CD4-positive, CD25-positive, alpha-beta regulatory T cell (primary cell): ENCODE data around the gene TTI1. TPM values are rescaled to one million over a fixed set of nuclear protein-coding genes. Genes with fewer than 3 reads are reported as not detected.

Experiments used
- ATAC-seq, 2 donors: fragments of 150-1000 bp; cut with Tn5 transposase; one replicate each; pipeline ENCODE4 v1.10.0; 2021; ENCODE audit warnings: low read depth in 2 of 2, moderate number of reproducible peaks in 2 of 2, moderate library complexity in 1 of 2
- DNase-seq, 3 donors: peaks; one replicate each; pipeline versions ENCODE4 v3.0.0 to v3.0.0-alpha.2; 2012 to 2022; ENCODE audit warnings: mixed read lengths in 1 of 3
- H3K27ac ChIP-seq: one replicate; pipeline ENCODE4 v1.7.0; 2013; ENCODE audit warnings: mild to moderate bottlenecking, low read length; ENCODE audit not compliant: insufficient read depth, poor library complexity, severe bottlenecking
- H3K27me3 ChIP-seq: one replicate; pipeline ENCODE4 v1.7.0; 2013; ENCODE audit warnings: low read length; ENCODE audit not compliant: control insufficient read depth, insufficient read depth
- H3K36me3 ChIP-seq: one replicate; pipeline ENCODE4 v1.7.0; 2013; ENCODE audit warnings: mild to moderate bottlenecking, low read length, moderate library complexity; ENCODE audit not compliant: control insufficient read depth, insufficient read depth
- H3K4me1 ChIP-seq: 2 replicates; pipeline ENCODE4 v1.7.0; 2013; ENCODE audit warnings: mild to moderate bottlenecking, low read length; ENCODE audit not compliant: insufficient read depth, control insufficient read depth, poor library complexity, severe bottlenecking
- H3K4me3 ChIP-seq: one replicate; pipeline ENCODE4 v1.7.0; 2013; ENCODE audit warnings: low read depth, mild to moderate bottlenecking, low read length, moderate library complexity
- H3K9me3 ChIP-seq, 2 experiments: 1 replicate in 1 of 2; 2 replicates in 1 of 2; pipeline ENCODE4 v1.7.0; 2013; ENCODE audit warnings: low read length in 2 of 2, mild to moderate bottlenecking in 1 of 2, moderate library complexity in 1 of 2; ENCODE audit not compliant: control insufficient read depth in 2 of 2
- H3K27ac Mint-ChIP-seq, 3 donors: one replicate each; pipeline ENCODE4 v1.8.0; 2020 to 2022; ENCODE audit warnings: mild to moderate bottlenecking in 3 of 3, mixed read lengths in 3 of 3, moderate library complexity in 2 of 3
- H3K27me3 Mint-ChIP-seq: one replicate; pipeline ENCODE4 v1.8.0; 2022; ENCODE audit warnings: mild to moderate bottlenecking, mixed read lengths
- H3K36me3 Mint-ChIP-seq: one replicate; pipeline ENCODE4 v1.8.0; 2020; ENCODE audit warnings: mixed read lengths
- H3K4me1 Mint-ChIP-seq, 4 donors: one replicate each; pipeline ENCODE4 v1.8.0; 2020 to 2022; ENCODE audit warnings: mixed read lengths in 4 of 4, mild to moderate bottlenecking in 1 of 4
- H3K4me3 Mint-ChIP-seq, 4 donors: one replicate each; pipeline ENCODE4 v1.8.0; 2020 to 2022; ENCODE audit warnings: mild to moderate bottlenecking in 4 of 4, mixed read lengths in 4 of 4, moderate library complexity in 3 of 4
- H3K9me3 Mint-ChIP-seq, 7 donors: one replicate each; pipeline ENCODE4 v1.8.0; 2020 to 2022; ENCODE audit warnings: mixed read lengths in 7 of 7, mild to moderate bottlenecking in 3 of 7, moderate library complexity in 2 of 7
- polyA plus RNA-seq, 4 donors: library from polyadenylated mRNA; unstranded; fragments of 300-500 nt; fragmentation: Illumina TruSeq; gene quantifications; one replicate each; pipeline ENCODE4 v1.2.3, GENCODE V29; 2021
- total RNA-seq: library from RNA; stranded (reverse); gene quantifications from one replicate; pipeline ENCODE4 v1.2.3, GENCODE V29; 2022

The TTI1 gene
- total and polyA plus RNA-seq, 5 donors from 2014 or later, result 15.2 to 21.2 (median 16.3) TPM

DNA sequence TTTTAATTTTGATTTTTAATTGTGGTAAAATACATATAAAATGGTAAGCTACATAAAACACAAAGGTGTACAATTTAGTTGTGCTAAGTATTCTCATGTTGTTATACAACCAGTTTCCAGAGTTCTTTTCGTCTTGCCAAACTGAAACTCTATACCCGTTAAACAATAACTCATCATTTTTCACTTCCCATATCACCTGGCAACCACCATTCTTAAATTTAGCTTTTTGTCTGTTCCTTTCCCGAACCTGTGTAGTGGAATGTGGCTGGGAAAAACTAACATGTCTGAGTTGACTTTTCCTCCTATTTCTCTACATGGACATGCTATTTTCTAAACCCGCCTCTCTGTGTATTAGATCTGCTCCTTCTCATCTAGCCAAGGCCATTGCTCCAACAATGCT is 27.9 kb upstream of the TTI1 start:
- Histone ChIP-seq H3K36me3 (peaks cover 85% of the 10 kb centered on the region), H3K4me1 (peaks cover 7% of the 10 kb centered on the region), H3K4me3 (no peak overlapping the region), H3K9me3 (no peaks in the 10 kb centered on the region), H3K27ac (no peak overlapping the region), H3K27me3 (no peaks in the 10 kb centered on the region)
- ATAC-seq (no peak), DNase-seq (no peak)
- Mint-ChIP-seq H3K27me3 (no peaks in the 10 kb centered on the region), H3K4me1 (peaks cover 9 to 14% (median 11%) of the 10 kb centered on the region in 4 donors), H3K9me3 (no peaks in the 10 kb centered on the region), H3K36me3 (peaks cover 21% of the 10 kb centered on the region), H3K4me3 (no peak overlapping the region), H3K27ac (no peak overlapping the region)

DNA sequence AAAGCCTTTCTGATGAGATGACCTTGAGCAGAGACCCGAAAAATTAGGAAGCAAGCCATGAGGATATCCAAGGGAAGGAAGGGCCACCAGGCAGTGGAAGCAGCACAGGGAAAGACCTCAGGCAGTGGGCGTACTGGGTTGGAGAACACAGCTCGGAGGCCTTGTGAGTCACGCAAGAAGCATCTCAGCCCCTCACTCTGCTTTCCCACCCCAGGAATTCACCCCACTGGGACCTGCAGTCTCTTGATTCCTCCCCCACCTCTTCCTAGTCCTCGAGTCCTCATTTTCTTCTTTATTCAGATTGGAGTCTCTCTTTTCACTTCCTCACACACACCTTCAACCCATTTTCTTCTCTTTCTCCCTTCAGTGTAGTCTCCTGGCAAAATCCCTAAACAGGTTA is 27.3 kb upstream of the TTI1 start:
- peaks cover 84% of the 10 kb centered on the region for H3K36me3 ChIP-seq
- DNase-seq (no peak), ATAC-seq (no peak)
- H3K27ac ChIP-seq, result no peak overlapping the region
- peaks cover 21% of the 10 kb centered on the region for H3K36me3 Mint-ChIP-seq
- peaks cover 10 to 15% (median 14%) of the 10 kb centered on the region in 4 donors for H3K4me1 Mint-ChIP-seq
- H3K9me3 ChIP-seq, result no peaks in the 10 kb centered on the region
- no peak overlapping the region for H3K4me3 Mint-ChIP-seq
- H3K27ac Mint-ChIP-seq, result no peak overlapping the region
- H3K9me3 Mint-ChIP-seq, result no peaks in the 10 kb centered on the region
- no peaks in the 10 kb centered on the region for H3K27me3 ChIP-seq
- no peak overlapping the region for H3K4me3 ChIP-seq
- H3K27me3 Mint-ChIP-seq, result no peaks in the 10 kb centered on the region
- H3K4me1 ChIP-seq, result peaks cover 7% of the 10 kb centered on the region

DNA sequence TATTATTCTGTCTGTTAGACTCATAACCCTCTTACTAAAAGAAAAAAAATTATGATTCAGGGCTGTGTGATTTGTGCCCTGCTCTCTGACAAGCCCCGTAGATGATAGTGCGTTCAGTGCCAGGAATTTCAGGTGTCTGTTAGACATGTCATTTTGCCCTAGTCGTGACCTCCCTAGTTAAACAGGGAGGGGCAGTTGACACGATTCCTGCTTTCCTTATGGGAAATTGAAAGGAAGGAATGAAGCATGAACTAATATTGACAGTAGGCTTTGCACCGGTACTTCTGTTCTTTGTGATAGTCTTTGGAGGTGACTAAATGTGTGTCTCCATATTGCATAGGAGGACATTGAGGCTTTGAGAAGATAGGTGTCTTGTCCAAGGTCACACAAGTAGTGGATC is 26.6 kb upstream of the TTI1 start:
- Histone ChIP-seq H3K36me3 (peaks cover 79% of the 10 kb centered on the region), H3K27me3 (no peaks in the 10 kb centered on the region), H3K4me3 (no peak overlapping the region), H3K27ac (no peak overlapping the region), H3K4me1 (peaks cover 7% of the 10 kb centered on the region), H3K9me3 (no peaks in the 10 kb centered on the region)
- Mint-ChIP-seq H3K27ac (no peak overlapping the region), H3K9me3 (no peaks in the 10 kb centered on the region), H3K36me3 (peaks cover 22% of the 10 kb centered on the region), H3K4me3 (no peak overlapping the region), H3K27me3 (no peaks in the 10 kb centered on the region), H3K4me1 (peaks cover 14 to 20% (median 19%) of the 10 kb centered on the region in 4 donors)
- ATAC-seq (no peak), DNase-seq (no peak)

DNA sequence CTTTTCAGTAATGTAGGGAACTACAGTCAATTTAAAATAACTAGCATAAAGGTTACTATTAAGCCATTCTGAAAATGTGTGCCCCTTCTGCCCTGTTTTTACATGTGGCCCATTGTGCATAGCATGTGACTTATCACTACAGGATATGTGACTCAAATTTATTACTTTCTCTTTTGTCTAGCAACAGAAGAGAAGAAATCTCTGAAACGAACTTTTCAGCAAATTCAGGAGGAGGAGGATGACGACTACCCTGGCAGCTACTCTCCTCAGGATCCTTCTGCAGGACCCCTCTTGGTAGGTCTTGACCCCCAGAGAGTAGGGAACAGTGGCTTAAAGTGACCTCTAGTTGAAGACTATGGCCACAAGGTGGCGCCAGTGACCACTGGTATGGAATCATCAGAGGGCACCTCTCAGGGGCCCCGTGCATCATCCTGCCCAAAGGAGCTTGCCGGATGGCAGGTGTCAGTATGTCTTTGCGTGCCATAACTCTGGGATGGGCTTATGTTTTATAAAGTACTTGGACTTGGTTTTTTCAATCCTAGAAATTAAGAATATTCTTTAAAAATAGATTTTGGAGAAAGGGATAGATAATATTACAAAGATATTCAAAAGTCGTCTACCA is 24.2 kb upstream of the TTI1 start:
- H3K27me3 Mint-ChIP-seq, result no peaks in the 10 kb centered on the region
- ATAC-seq, result peak; percentile 82 to 85
- peak overlapping the region; percentile 5 to 90 (median 13) for H3K27ac Mint-ChIP-seq
- DNase-seq, result peak; percentile 64 to 75 (median 68)
- H3K4me1 Mint-ChIP-seq, result peaks cover 14 to 29% (median 27%) of the 10 kb centered on the region in 4 donors
- peak overlapping the region in 1 of 4 donors; percentile 10 for H3K4me3 Mint-ChIP-seq
- H3K9me3 Mint-ChIP-seq, result no peaks in the 10 kb centered on the region
- Histone ChIP-seq H3K27ac (peak overlapping the region; percentile 14), H3K4me1 (peaks cover 7% of the 10 kb centered on the region), H3K9me3 (no peaks in the 10 kb centered on the region), H3K4me3 (peak overlapping the region; percentile 16), H3K27me3 (no peaks in the 10 kb centered on the region), H3K36me3 (peaks cover 63% of the 10 kb centered on the region)
- H3K36me3 Mint-ChIP-seq, result peaks cover 13% of the 10 kb centered on the region

DNA sequence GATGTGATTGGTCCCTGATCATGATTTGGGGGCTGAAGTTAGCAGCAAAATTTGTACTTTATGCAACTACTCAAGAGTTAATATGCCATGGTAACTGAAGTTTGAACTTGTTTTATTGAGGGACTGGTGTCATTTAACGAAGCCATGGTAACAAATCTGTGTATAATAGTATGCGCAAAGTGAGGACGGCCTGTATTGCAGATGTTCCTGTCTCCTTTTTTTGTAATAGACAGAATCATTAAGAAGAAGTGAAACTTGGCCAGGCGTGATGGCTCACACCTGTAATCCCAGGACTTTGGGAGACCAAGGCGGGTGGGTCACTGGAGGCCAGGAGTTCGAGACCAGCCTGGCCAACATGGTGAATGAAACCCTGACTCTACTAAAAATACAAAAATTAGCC is 22.6 kb upstream of the TTI1 start:
- no peaks in the 10 kb centered on the region for H3K9me3 ChIP-seq
- H3K4me3 ChIP-seq, result no peak overlapping the region
- Mint-ChIP-seq H3K36me3 (peaks cover 13% of the 10 kb centered on the region), H3K4me1 (peaks cover 14 to 37% (median 34%) of the 10 kb centered on the region in 4 donors), H3K27me3 (no peaks in the 10 kb centered on the region), H3K4me3 (no peak overlapping the region), H3K9me3 (no peaks in the 10 kb centered on the region), H3K27ac (no peak overlapping the region)
- no peaks in the 10 kb centered on the region for H3K27me3 ChIP-seq
- H3K36me3 ChIP-seq, result peaks cover 55% of the 10 kb centered on the region
- peaks cover 7% of the 10 kb centered on the region for H3K4me1 ChIP-seq
- DNase-seq (no peak), ATAC-seq (no peak)
- no peak overlapping the region for H3K27ac ChIP-seq

DNA sequence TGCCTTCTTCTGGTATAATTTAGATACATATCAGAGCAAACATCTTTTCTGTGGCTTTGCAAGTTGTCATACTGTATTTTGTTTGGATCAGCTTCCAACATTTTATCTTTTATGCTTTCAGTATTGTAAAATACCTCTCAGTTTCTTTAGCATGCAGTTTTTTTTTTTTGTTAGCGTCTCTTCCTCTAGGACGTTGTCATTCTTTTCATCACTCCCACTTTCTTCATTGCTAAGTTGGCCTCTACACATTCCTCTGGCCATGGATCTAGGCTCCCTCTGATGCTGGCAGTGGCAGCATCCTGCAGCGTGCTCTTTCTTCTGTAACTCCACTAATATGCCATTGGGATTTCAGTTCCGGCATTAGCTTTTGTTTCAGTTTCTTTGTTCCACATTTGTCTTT is 22.0 kb upstream of the TTI1 start:
- H3K27ac Mint-ChIP-seq, result peak overlapping the region in 1 of 3 donors; percentile 89
- DNase-seq, result no peak
- Histone ChIP-seq H3K4me3 (no peak overlapping the region), H3K27me3 (no peaks in the 10 kb centered on the region), H3K27ac (no peak overlapping the region), H3K9me3 (no peaks in the 10 kb centered on the region), H3K4me1 (peaks cover 7% of the 10 kb centered on the region), H3K36me3 (peaks cover 53% of the 10 kb centered on the region)
- peaks cover 20 to 41% (median 36%) of the 10 kb centered on the region in 4 donors for H3K4me1 Mint-ChIP-seq
- no peaks in the 10 kb centered on the region for H3K27me3 Mint-ChIP-seq
- peaks cover 16% of the 10 kb centered on the region for H3K36me3 Mint-ChIP-seq
- H3K4me3 Mint-ChIP-seq, result no peak overlapping the region
- no peaks in the 10 kb centered on the region for H3K9me3 Mint-ChIP-seq
- ATAC-seq, result no peak

DNA sequence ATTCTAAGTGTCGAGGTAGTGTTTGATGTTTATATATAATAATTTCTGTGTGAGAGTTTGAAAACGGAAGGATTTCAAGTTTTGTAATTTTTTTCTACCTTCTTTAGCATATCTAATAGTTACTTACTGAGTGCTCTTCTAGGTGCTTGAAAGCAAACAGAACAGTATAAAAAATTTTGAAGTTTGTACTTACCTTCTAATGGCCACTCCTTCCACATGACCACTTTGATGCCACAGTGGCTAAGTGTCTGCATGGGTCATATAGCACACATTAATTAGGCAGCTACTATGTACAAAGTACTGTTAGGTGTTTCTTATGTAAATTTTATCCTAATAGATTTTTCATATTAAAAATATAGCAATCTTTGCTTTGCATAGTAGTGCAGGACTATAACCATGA is 21.4 kb upstream of the TTI1 start:
- peaks cover 26 to 45% (median 41%) of the 10 kb centered on the region in 4 donors for H3K4me1 Mint-ChIP-seq
- H3K4me3 Mint-ChIP-seq, result no peak overlapping the region
- no peak for ATAC-seq
- no peaks in the 10 kb centered on the region for H3K27me3 Mint-ChIP-seq
- no peaks in the 10 kb centered on the region for H3K27me3 ChIP-seq
- peaks cover 53% of the 10 kb centered on the region for H3K36me3 ChIP-seq
- no peaks in the 10 kb centered on the region for H3K9me3 ChIP-seq
- no peak for DNase-seq
- H3K36me3 Mint-ChIP-seq, result peaks cover 20% of the 10 kb centered on the region
- no peaks in the 10 kb centered on the region for H3K9me3 Mint-ChIP-seq
- H3K27ac Mint-ChIP-seq, result peak overlapping the region in 2 of 3 donors; percentile 6 to 34
- H3K4me1 ChIP-seq, result peaks cover 7% of the 10 kb centered on the region
- no peak overlapping the region for H3K27ac ChIP-seq
- H3K4me3 ChIP-seq, result no peak overlapping the region

DNA sequence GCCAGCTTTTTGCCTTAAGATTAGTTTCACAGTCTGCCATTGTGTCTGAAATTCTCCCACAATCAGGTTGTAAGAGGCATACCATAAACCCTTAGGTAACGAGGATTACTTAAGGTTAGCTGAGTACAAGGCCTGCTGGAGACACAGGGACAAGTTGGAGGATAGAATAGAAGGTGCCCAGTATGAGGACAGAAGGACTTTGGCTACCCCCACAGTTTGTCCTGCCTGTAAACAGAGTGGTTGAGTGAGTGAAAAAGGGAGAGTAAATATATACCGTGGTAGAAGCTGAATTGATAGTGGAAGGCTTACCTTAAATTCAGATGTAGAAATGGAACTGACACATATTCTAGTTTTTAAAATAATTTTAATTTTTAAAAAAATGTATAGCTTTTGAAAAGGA is 19.6 kb upstream of the TTI1 start:
- Histone ChIP-seq H3K27ac (no peak overlapping the region), H3K36me3 (peaks cover 49% of the 10 kb centered on the region), H3K4me3 (no peak overlapping the region), H3K9me3 (no peaks in the 10 kb centered on the region), H3K27me3 (no peaks in the 10 kb centered on the region), H3K4me1 (peaks cover 7% of the 10 kb centered on the region)
- Mint-ChIP-seq H3K4me3 (no peak overlapping the region), H3K27me3 (no peaks in the 10 kb centered on the region), H3K9me3 (no peaks in the 10 kb centered on the region), H3K27ac (peak overlapping the region; percentile 27 to 79 (median 64)), H3K4me1 (peaks cover 28 to 51% (median 46%) of the 10 kb centered on the region in 4 donors), H3K36me3 (peaks cover 21% of the 10 kb centered on the region)
- ATAC-seq, result no peak
- DNase-seq, result no peak
